ENCODE measurements around the gene APOBEC3H.

The APOBEC3H gene

DNA sequence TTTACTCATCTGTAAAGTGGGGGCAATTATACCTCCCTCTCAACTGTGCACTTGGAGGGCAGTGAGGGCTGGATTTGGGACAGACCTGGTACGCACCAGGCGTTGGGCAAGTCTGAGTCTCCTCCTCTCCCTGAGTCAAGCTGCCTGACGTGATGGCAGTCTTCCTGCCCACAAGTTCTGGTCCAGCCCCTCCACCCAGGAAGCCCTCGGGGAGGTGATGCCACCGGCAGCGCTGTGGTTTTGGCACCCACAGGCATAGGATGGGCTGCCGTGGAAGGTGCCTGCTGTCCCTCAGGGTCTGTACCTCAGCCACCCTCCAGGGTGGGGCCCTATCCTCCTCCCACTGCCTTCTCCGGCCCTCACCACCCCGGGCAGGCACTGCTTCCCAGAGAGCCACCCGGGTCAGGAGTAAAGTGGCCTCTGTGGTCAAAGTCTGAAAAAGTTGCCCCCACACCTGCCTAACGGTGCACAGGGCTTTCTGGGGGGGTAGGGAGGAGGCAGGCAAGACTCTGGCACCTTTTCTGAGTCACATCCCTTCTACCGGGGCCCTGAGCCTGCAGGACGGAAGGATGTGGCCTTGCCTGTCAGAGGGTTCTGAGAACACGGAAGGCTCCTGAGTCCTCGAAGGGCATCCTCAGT lies 6.5 kb upstream of the APOBEC3H start:
- no peaks in the 10 kb centered on the region for H3K9me3 Mint-ChIP-seq
- H3K4me3 Mint-ChIP-seq = peak overlapping the region; percentile 81

DNA sequence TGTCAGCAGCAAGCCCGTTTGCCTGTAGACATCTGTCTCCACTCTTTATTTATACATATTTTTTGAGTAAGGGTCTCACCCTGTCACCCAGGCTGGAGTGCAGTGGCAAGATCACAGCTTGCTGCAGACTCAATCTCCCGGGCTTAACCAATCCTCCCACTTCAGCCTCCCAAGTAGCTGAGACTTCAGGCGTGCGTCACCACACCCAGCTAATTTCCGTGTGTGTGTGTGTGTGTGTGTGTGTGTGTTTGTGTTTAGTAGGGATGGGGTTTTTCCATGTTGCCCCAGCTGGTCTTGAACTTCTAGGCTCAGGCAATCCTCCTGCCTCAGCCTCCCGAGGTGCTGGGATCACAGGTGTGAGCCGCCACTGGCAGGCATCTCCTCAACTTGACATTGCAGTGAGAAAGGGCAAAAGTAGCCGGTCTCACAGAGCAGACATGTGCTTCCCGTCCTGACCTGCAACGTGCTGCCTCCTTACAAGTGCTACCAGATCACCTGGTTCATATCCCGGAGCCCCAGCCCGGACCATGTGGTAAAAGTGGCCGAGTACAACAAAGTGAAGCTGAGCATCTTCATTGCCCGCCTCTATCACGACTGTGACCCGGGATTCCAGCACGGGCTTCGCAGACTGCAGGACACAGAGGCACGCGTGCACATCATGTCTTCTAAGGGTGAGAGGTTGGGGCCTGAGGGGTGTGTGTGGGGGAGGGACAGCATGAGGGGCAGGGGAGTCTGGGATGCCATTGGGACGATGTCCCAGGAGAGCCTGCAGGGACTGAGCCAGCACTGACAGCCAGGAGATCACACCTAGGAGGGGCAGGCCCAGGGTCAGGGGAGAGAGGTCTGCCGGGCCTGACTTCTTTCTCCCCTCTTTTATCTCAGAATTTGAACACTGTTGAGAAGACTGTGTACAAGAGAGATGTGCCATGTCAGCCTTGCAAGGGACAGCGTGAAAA lies 5.6 kb upstream of the APOBEC3H start:
- no peaks in the 10 kb centered on the region for H3K27me3 Mint-ChIP-seq (ENCODE audit: low read depth)
- H3K4me1 Mint-ChIP-seq (ENCODE audit: low read depth) = peaks cover 81% of the 10 kb centered on the region
- no peaks in the 10 kb centered on the region for H3K9me3 Mint-ChIP-seq
- peak overlapping the region; percentile 81 for H3K4me3 Mint-ChIP-seq
- H3K36me3 Mint-ChIP-seq (ENCODE audit: low read depth) = peaks cover 10% of the 10 kb centered on the region
- no peak for DNase-seq (ENCODE audit: low spot score)
- H3K27ac Mint-ChIP-seq = peak overlapping the region; percentile 97

More for the DNA sequence above, 6.5 kb upstream of the APOBEC3H start:
- H3K27ac Mint-ChIP-seq = peak overlapping the region; percentile 97
- H3K27me3 Mint-ChIP-seq (ENCODE audit: low read depth) = no peaks in the 10 kb centered on the region
- DNase-seq (ENCODE audit: low spot score) = peak; percentile 81
- H3K36me3 Mint-ChIP-seq (ENCODE audit: low read depth) = peaks cover 12% of the 10 kb centered on the region
- peaks cover 76% of the 10 kb centered on the region for H3K4me1 Mint-ChIP-seq (ENCODE audit: low read depth)

DNA sequence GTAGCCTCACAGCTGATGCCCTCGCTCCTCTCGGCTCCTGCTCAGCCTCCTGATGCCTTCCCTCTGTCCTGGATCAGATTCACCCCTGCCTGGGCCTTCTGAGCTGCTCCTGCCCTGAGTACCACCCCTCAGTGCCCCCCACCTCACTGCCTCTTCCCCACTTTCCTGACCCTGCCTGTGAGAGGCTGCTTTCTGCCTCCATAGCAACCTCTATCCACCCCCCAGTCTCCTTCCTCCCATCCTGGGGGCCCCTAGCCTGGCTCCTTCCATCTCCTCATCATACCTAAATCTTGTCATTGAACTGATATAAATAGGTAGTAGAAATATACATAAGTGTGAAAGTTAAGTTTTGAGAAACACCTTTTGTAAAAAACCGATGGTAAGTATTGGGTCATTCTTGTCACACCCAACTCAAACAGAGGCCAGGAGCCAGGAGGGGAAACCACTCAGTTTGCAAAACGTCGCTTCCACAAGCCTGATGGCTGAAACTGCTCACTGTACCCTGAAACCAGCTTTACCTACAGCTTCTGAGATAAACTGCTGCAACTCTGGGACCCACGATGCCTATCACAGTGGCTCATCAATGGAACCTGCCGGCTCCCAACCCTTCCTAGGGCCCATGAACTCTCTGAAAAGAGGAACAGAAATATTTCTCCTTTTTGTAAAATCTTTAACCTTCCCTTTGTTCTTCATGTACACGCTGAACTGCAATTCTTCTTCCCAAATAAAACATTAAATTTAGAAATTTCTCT lies 4.8 kb upstream of the APOBEC3H start:
- H3K9me3 Mint-ChIP-seq = no peaks in the 10 kb centered on the region
- peaks cover 6% of the 10 kb centered on the region for H3K36me3 Mint-ChIP-seq (ENCODE audit: low read depth)
- H3K27ac Mint-ChIP-seq = peak overlapping the region; percentile 97
- H3K4me3 Mint-ChIP-seq = peak overlapping the region; percentile 81
- peaks cover 82% of the 10 kb centered on the region for H3K4me1 Mint-ChIP-seq (ENCODE audit: low read depth)
- no peaks in the 10 kb centered on the region for H3K27me3 Mint-ChIP-seq (ENCODE audit: low read depth)
- DNase-seq (ENCODE audit: low spot score) = peak; percentile 27

DNA sequence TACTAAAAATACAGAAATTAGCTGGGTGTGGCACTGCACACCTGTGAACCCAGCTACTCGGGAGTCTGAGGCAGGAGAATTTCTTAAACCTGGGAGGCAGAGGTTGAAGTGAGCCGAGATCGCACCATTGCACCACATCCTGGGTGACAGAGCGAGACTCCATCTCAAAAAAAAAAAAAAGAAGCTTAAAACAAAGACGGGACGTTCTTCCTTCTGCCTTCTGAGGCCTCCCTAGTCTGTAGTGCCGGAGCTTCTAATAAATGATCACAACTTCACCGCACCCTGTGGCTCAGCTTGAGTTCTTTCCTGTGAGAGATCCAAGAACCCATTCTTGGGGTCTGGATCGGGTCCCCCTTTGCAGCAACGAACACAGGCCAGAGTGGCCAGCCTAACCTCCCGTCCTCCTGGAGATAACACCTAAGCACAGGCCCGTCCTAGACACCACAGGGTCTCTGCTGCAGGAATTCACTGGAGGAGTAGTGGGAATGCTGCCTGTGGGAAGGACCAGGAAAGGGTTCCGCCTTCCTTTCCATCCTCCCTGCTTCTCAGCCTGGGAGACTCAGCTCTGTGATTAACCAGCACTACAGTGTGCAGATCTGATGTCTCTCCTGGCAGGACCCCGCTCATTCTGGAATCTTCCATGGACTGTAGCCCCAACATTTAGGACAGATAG lies 2.2 kb upstream of the APOBEC3H start:
- Mint-ChIP-seq H3K27me3 (ENCODE audit: low read depth) (no peaks in the 10 kb centered on the region), H3K36me3 (ENCODE audit: low read depth) (peaks cover 7% of the 10 kb centered on the region), H3K9me3 (no peaks in the 10 kb centered on the region), H3K4me1 (ENCODE audit: low read depth) (peaks cover 86% of the 10 kb centered on the region), H3K27ac (peak overlapping the region; percentile 81), H3K4me3 (peak overlapping the region; percentile 27)
- no peak for DNase-seq (ENCODE audit: low spot score)

DNA sequence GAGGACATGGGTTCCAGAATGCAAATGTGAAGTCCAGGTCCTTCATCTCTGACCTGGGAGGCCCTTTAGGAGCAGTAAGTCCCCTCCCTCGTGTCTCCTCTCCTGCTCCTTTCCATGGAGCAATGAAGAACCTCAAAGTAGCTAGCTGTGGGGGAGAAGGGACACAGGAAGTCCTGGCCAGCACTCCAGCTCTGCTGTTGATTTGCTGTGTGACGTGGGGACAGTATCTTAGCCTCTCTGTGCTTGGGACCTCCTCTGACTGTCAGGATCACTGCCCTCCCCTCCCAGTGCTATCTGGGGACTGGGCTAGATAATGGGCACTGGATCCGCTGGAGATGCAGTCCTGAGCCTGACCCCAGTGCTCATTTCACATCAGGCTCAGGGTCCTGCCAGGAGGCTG lies 1.1 kb upstream of the APOBEC3H start:
- Mint-ChIP-seq H3K9me3 (no peaks in the 10 kb centered on the region), H3K27ac (peak overlapping the region; percentile 81), H3K4me1 (ENCODE audit: low read depth) (peaks cover 80% of the 10 kb centered on the region), H3K4me3 (peak overlapping the region; percentile 8), H3K36me3 (ENCODE audit: low read depth) (peaks cover 7% of the 10 kb centered on the region), H3K27me3 (ENCODE audit: low read depth) (no peaks in the 10 kb centered on the region)
- no peak for DNase-seq (ENCODE audit: low spot score)

DNA sequence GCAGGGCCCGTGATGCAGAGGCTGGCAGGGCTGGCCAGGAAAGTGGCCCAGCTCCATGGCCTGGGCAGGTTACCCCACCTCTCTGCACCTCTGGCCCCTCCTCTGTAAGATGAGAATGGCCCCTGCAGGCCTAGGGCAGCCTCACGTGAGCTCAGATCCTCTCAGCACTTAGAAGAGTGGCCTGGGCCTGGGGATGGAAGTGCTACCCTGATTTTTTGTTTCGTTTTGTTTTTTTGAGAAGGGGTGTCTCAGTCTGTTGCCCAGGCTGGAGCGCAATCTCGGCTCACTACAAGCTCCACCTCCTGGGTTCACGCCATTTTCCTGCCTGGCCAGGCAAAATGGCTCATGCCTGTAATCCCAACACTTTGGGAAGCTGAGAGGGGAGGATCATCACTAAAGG lies 982 bp downstream of the APOBEC3H start:
- H3K27ac Mint-ChIP-seq = peak overlapping the region; percentile 90
- H3K9me3 Mint-ChIP-seq = no peaks in the 10 kb centered on the region
- no peaks in the 10 kb centered on the region for H3K27me3 Mint-ChIP-seq (ENCODE audit: low read depth)
- no peak for DNase-seq (ENCODE audit: low spot score)
- peaks cover 3% of the 10 kb centered on the region for H3K36me3 Mint-ChIP-seq (ENCODE audit: low read depth)
- H3K4me3 Mint-ChIP-seq = peak overlapping the region; percentile 89
- H3K4me1 Mint-ChIP-seq (ENCODE audit: low read depth) = peaks cover 59% of the 10 kb centered on the region

DNA sequence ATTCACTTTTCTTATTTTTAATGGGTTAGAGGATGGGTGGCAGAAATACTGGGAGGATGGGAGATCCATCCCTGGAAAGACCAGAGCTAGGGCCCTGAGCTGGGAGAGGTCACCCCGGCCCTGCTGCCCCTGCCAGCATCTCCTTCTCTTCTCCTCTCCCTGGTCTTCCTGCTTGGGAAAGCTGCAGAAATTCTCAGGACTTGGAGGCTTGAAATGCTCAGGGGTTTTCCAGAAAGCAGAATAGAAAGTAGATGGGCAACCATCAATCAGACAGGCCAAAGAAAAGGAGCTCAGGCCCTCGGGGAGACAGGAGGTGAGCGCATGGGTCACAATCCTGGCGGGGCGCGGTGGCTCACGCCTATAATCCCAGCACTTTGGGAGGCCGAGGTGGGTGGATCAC lies 1.5 kb downstream of the APOBEC3H start:
- Mint-ChIP-seq H3K36me3 (ENCODE audit: low read depth) (peaks cover 3% of the 10 kb centered on the region), H3K27ac (peak overlapping the region; percentile 79), H3K9me3 (no peaks in the 10 kb centered on the region), H3K27me3 (ENCODE audit: low read depth) (no peaks in the 10 kb centered on the region), H3K4me3 (peak overlapping the region; percentile 49), H3K4me1 (ENCODE audit: low read depth) (peaks cover 59% of the 10 kb centered on the region)
- no peak for DNase-seq (ENCODE audit: low spot score)

DNA sequence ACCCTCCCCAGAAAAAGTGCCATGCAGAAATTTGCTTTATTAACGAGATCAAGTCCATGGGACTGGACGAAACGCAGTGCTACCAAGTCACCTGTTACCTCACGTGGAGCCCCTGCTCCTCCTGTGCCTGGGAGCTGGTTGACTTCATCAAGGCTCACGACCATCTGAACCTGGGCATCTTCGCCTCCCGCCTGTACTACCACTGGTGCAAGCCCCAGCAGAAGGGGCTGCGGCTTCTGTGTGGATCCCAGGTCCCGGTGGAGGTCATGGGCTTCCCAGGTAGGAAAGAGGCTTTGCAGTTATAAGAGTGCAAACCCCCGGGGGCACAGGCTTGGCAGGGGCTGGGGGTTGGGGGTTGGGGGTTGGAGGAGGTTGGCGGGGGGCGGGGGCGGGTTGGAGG lies 4.2 kb downstream of the APOBEC3H start:
- H3K27me3 Mint-ChIP-seq (ENCODE audit: low read depth) = no peaks in the 10 kb centered on the region

DNA sequence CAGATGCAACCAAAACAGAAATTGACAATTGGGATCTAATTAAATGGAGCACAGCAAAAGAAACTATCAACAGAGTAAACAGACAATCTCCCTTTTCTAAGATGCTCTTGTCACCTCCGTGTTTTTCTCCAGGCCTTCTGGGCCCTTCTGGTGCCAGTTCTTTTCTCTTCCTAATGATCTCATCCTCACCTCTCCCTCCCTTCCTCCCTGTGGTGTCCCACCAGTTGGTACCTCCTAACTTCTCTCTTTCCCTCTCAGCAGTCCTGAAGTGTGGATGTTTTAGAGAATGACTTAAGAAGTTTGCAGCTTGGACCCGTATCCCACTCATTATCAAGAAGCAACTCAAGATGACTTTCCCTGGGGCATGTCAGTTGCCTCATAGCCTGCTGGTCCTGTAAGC lies 6.4 kb downstream of the APOBEC3H start:
- no peaks in the 10 kb centered on the region for H3K27me3 Mint-ChIP-seq (ENCODE audit: low read depth)
- no peak overlapping the region for H3K4me3 Mint-ChIP-seq
- no peaks in the 10 kb centered on the region for H3K36me3 Mint-ChIP-seq (ENCODE audit: low read depth)
- H3K9me3 Mint-ChIP-seq = no peaks in the 10 kb centered on the region
- peaks cover 21% of the 10 kb centered on the region for H3K4me1 Mint-ChIP-seq (ENCODE audit: low read depth)
- DNase-seq (ENCODE audit: low spot score) = no peak
- H3K27ac Mint-ChIP-seq = no peak overlapping the region

More for the DNA sequence above, 4.2 kb downstream of the APOBEC3H start:
- H3K36me3 Mint-ChIP-seq (ENCODE audit: low read depth) = peaks cover 3% of the 10 kb centered on the region
- no peak overlapping the region for H3K27ac Mint-ChIP-seq
- DNase-seq (ENCODE audit: low spot score) = no peak
- no peak overlapping the region for H3K4me3 Mint-ChIP-seq
- no peaks in the 10 kb centered on the region for H3K9me3 Mint-ChIP-seq
- H3K4me1 Mint-ChIP-seq (ENCODE audit: low read depth) = peaks cover 38% of the 10 kb centered on the region

DNA sequence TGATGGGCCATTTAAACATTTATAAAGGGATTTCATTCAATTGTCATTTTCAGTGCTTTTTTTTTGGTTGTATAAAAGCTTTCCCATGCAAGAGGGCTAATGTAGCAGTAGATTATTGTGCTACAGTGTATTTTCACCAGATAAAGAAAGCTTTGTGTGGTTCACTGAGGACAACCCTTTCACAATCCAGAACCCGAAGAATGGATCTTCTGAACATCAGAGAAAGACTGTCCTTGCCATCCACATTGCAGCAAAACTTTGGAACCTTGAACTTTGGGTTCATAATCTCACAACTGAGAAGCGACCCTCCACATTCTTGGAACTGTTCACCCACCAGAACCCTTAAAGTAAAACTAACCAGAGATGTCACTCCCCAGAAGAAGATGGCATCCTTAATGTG lies 9.3 kb downstream of the APOBEC3H start:
- Mint-ChIP-seq H3K9me3 (no peaks in the 10 kb centered on the region), H3K27ac (no peak overlapping the region), H3K36me3 (ENCODE audit: low read depth) (no peaks in the 10 kb centered on the region), H3K4me3 (no peak overlapping the region), H3K4me1 (ENCODE audit: low read depth) (peaks cover 8% of the 10 kb centered on the region), H3K27me3 (ENCODE audit: low read depth) (no peaks in the 10 kb centered on the region)
- no peak for DNase-seq (ENCODE audit: low spot score)

DNA sequence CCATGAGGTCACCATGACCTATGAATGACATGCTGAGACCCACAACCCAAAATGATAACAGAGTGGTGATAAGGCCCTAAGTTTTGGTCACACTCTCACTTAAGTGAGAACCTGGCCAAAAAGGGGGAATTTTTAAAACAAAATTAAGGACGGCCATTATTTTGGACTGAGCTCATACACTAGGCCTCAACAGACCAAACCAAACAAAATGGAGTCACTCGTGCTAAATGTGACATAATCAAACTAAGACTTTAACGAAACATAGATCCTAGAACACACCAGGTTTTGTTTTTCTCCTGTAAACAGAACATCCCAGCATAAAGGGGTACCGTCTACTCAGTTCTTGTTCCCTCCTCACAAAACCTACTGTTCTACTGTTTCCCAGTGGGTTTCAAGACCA lies 11.4 kb downstream of the APOBEC3H start:
- DNase-seq (ENCODE audit: low spot score) = no peak
- Mint-ChIP-seq H3K4me3 (no peak overlapping the region), H3K27ac (no peak overlapping the region), H3K27me3 (ENCODE audit: low read depth) (no peaks in the 10 kb centered on the region), H3K4me1 (ENCODE audit: low read depth) (peaks cover 10% of the 10 kb centered on the region), H3K9me3 (no peaks in the 10 kb centered on the region), H3K36me3 (ENCODE audit: low read depth) (no peaks in the 10 kb centered on the region)

DNA sequence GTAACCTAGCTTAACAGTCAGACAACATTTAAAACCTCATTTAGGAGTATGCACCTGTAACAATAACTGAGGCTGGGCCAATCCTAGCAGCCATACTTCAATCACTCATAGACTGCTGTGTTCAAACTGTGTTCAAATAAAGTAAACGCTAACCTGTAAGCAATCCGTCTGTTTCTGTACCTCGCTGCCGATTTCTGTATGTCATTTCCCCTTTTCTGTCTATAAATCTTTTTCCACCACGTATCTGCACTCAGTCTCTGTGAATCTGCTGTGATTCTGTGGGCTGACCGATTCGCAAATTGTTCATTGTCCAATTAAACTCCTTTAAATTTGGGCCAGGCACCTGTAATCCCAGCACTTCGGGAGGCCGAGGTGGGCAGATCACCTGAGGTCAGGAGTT lies 12.3 kb downstream of the APOBEC3H start:
- Mint-ChIP-seq H3K4me1 (ENCODE audit: low read depth) (peaks cover 13% of the 10 kb centered on the region), H3K27me3 (ENCODE audit: low read depth) (no peaks in the 10 kb centered on the region), H3K27ac (no peak overlapping the region), H3K4me3 (no peak overlapping the region), H3K36me3 (ENCODE audit: low read depth) (no peaks in the 10 kb centered on the region), H3K9me3 (no peaks in the 10 kb centered on the region)
- no peak for DNase-seq (ENCODE audit: low spot score)

DNA sequence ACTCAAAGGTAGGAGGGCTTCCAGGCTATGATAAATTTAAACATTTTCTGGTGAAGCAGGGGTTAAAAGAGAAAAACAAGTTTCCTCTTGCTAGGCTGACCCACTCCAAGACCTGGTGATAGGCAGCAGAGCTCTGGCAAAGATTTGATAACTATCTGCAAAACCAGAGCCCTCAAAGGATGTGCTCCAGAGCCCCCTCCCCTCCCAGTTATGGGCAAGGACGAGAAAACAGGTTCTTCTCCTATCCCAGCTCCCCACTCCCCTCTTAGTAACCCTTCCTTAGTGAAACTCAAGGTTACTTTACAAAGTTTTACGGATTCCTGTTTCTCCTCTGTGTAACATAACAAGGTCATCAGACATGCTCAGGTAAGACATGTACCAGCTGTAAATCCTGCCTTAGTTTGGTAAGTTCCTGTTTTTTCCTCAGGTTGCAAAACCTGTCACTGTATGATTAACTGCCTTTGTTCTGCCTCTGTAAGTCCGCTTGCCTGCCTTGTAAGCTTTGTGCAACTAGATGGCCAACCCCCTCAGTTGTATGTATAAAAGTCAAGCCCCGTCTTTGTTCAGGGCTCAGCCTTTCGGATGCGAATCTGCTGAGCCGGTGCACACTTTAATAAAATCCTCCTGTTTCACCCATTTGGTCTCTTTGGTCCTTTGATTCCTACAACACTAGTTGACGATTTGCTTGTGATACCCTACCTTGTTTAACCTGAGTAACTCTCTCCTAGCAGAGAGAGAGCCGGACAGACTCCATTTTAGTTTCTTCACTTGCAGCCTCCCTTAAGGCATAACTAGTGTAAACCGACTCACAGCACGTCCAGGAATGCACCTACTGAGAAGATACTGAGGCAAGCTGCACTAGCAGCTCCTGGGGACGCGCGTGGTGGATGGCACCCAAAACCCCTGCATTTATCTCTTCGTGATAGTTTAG lies 13.9 kb downstream of the APOBEC3H start:
- no peaks in the 10 kb centered on the region for H3K9me3 Mint-ChIP-seq
- DNase-seq (ENCODE audit: low spot score) = no peak
- no peaks in the 10 kb centered on the region for H3K36me3 Mint-ChIP-seq (ENCODE audit: low read depth)
- H3K4me3 Mint-ChIP-seq = no peak overlapping the region
- no peaks in the 10 kb centered on the region for H3K27me3 Mint-ChIP-seq (ENCODE audit: low read depth)
- no peak overlapping the region for H3K27ac Mint-ChIP-seq
- H3K4me1 Mint-ChIP-seq (ENCODE audit: low read depth) = peaks cover 18% of the 10 kb centered on the region
